NCI-H526 (cell line): Measurements from ENCODE around the gene ERC1.
A peak's percentile ranks its signal among the peaks of the same experiment; 100 is the strongest.

Experiments
- DNase-seq, 2 experiments: peaks; one replicate each; lab custom pipeline; 2025; lab: John Stamatoyannopoulos, UW

Gene ERC1

GRCh38 chr12:1536817-1537216 is 545.8 kb downstream of the ERC1 start:
- DNase-seq = peak; percentile 74

GRCh38 chr12:1539135-1539534 is 548.1 kb downstream of the ERC1 start:
- DNase-seq = peak; percentile 57 to 75

- DNase-seq = no peak
These were observed 549.7 kb downstream of the ERC1 start for GRCh38 chr12:1540690-1541089.

GRCh38 chr12:1542599-1542998 is 551.6 kb downstream of the ERC1 start:
- DNase-seq = no peak

- peak; percentile 18 to 37 for DNase-seq
These were observed 554.1 kb downstream of the ERC1 start for GRCh38 chr12:1544996-1545700.
